ENCODE measurements around the gene ARFGEF3.

- TF ChIP-seq CTCF (IDR thresholded peaks at IDR 0.05) (no peak), ZFX (IDR thresholded peaks at IDR 0.05; ENCODE audit: borderline replicate concordance) (no peak)
These were observed 96.5 kb downstream of the ARFGEF3 start for GRCh38 chr6:138258197-138258596.

Measured in 22Rv1 (cell line).